OCI-LY3 (cell line): ENCODE measurements around the gene FBXO11.

ENCODE experiments used
- CTCF ChIP-seq: fragments of 200-600, 300-600 bp; sonication (generic); IDR thresholded peaks from 2 replicates; pipeline ENCODE4 v1.5.1; 2014; ENCODE audit warnings: antibody characterized with exemption, low read length, low read depth
- EZH2phosphoT487 ChIP-seq: fragments of 200-600 bp; shearing (Covaris generic); IDR thresholded peaks from 2 replicates; pipeline ENCODE4 v1.6.1; 2018; ENCODE audit warnings: antibody characterized with exemption, mixed run types, low read depth

- TF ChIP-seq CTCF: no peak
- no peak for TF ChIP-seq EZH2phosphoT487
Observed at GRCh38 chr2:47937677-47938076, 31.4 kb upstream of the FBXO11 start.
